Measurements from ENCODE around the gene RPS3A.
"Not testable (repeated sequence)": the region's sequence is repeated elsewhere in the genome, so short reads cannot be mapped to it uniquely, and the experiment has no call there.

RPS3A gene

DNA sequence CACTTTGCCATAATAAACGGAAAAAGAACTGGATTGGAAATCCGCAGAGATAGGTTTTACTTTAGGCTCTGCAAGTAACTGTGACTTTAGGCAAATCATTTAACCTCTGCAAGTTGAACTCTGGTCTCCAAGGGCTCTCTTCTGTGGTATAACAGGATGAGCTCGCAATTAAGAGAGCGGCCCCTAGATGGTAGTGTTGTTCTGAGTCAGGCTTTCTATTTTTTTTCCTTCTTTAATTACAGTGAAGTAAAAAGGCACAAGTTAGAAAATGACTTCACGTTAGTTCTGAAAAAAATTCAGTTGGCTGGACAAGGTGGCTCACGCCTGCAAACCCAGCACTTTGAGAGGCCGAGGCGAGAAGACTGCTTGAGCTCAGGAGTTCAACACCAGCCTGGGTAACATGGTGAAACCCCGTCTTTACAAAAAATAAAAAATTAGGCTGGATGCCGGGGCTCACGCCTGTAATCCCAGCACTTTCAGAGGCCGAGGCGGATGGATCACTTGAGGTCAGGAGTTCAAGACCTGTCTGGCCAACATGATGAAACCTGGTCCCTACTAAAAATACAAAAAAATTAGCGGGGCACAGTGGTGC, 18.0 kb downstream of the RPS3A start:
- TF ChIP-seq CTCF (IDR thresholded peaks at IDR 0.05): no peak
- Histone ChIP-seq H3K27me3 (no peaks in the 10 kb centered on the region), H3K4me3 (ENCODE audit: low read depth in 1 of 2, low read length in 1 of 2) (no peak overlapping the region), H3K9me3 (no peaks in the 10 kb centered on the region), H3K4me1 (ENCODE audit: control insufficient read depth in 1 of 2, insufficient read depth in 1 of 2, low read depth in 1 of 2, low read length in 1 of 2) (no peaks in the 10 kb centered on the region), H3K36me3 (peaks cover 6% of the 10 kb centered on the region), H3K27ac (no peak overlapping the region)

DNA sequence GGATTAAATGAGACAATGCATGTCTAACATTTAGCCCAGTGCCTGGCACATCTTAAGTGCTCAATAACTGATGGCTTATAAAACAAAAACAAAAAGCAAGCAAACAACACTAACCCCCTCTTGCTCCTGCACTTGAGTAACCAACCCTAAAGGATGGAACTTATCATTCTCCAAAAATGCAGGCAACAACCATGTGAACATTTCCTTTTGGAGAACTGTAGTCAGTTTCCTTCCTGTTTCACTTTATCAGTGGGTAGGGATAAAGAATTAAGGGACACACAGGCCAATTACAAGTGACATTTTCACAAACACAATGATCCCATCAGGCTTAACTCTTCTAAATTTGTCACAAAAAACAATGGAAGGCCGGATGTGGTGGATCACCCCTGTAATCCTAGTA, 30.4 kb downstream of the RPS3A start:
- H3K36me3 ChIP-seq: no peaks in the 10 kb centered on the region
- no peak for TF ChIP-seq CTCF (IDR thresholded peaks at IDR 0.05)

GRCh38 chr4:151133311-151133710, 33.9 kb downstream of the RPS3A start:
- TF ChIP-seq CTCF (IDR thresholded peaks at IDR 0.05): no peak
- no peaks in the 10 kb centered on the region for H3K36me3 ChIP-seq
- no peaks in the 10 kb centered on the region for H3K27me3 ChIP-seq
- H3K4me3 ChIP-seq (ENCODE audit: low read depth in 1 of 2, low read length in 1 of 2): no peak overlapping the region
- H3K4me1 ChIP-seq (ENCODE audit: control insufficient read depth in 1 of 2, insufficient read depth in 1 of 2, low read depth in 1 of 2, low read length in 1 of 2): no peaks in the 10 kb centered on the region
- no peak overlapping the region for H3K27ac ChIP-seq
- H3K9me3 ChIP-seq: no peaks in the 10 kb centered on the region

More for the DNA sequence above, 30.4 kb downstream of the RPS3A start:
- no peak overlapping the region for H3K4me3 ChIP-seq (ENCODE audit: low read depth in 1 of 2, low read length in 1 of 2)
- H3K4me1 ChIP-seq (ENCODE audit: control insufficient read depth in 1 of 2, insufficient read depth in 1 of 2, low read depth in 1 of 2, low read length in 1 of 2): no peaks in the 10 kb centered on the region
- H3K9me3 ChIP-seq: no peaks in the 10 kb centered on the region
- H3K27ac ChIP-seq: no peak overlapping the region
- H3K27me3 ChIP-seq: no peaks in the 10 kb centered on the region

DNA sequence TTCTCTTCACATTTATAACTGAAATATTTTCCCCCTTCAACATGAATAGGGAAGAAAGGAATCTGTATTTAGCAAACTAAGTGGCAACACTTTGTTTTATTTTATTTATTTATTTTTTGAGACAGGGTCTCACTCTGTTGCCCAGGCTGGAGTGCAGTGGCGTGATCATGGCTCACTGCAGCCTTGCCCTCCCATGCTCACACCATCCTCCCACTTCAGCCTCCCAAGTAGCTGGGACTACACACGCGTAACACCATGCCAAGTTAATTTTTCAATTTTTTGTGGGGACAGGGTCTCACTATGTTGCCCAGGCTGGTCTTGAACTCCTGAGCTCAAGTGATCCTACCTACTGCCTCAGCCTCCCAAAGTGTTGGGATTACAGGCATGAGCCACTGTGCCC, 36.6 kb downstream of the RPS3A start:
- not testable (repeated sequence) for H3K27ac ChIP-seq; H3K9me3 ChIP-seq; H3K4me1 ChIP-seq (ENCODE audit: control insufficient read depth in 1 of 2, insufficient read depth in 1 of 2, low read depth in 1 of 2, low read length in 1 of 2); H3K4me3 ChIP-seq (ENCODE audit: low read depth in 1 of 2, low read length in 1 of 2); H3K27me3 ChIP-seq; H3K36me3 ChIP-seq

DNA sequence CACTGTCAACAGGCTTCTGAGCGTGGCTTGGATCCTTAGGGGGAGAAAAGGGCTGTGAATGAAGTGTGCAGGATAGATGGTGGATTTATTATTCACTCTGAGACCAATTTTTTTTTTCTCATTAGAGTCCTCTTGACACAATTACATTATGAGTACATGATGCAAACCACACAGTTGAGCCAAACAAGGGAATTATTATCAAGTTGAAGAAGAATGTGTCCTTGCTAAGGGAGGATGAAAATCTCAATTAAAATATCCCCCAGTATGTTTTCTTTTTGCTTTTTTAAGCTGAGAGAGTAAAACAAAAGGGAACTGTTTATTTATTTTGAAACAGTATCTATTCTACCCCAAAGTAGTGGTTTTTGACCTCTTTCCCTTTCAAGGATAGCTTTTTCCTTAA, 40.4 kb downstream of the RPS3A start:
- Histone ChIP-seq H3K27me3 (no peaks in the 10 kb centered on the region), H3K27ac (no peak overlapping the region), H3K4me1 (ENCODE audit: control insufficient read depth in 1 of 2, insufficient read depth in 1 of 2, low read depth in 1 of 2, low read length in 1 of 2) (no peaks in the 10 kb centered on the region), H3K9me3 (no peaks in the 10 kb centered on the region), H3K4me3 (ENCODE audit: low read depth in 1 of 2, low read length in 1 of 2) (no peak overlapping the region), H3K36me3 (no peaks in the 10 kb centered on the region)
- no peak for TF ChIP-seq CTCF (IDR thresholded peaks at IDR 0.05)

DNA sequence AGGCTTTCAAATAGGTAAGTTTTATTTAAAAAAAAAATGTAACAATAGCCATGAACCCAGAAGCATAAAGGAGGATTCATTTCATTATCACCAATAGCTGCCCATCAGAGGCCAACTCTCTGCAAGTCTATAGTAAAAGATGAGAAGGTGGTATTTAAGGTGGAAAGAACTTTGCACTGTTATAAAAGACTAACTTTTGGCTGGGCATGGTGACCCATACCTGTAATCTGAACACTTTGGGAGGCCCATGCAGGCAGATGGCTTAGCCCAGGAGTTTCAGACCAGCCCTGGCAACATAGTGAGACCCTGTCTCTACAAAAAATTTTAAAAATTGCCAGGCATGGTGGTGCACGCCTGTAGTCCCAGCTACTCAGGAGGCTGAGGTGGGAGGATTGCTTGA, 43.3 kb downstream of the RPS3A start:
- Histone ChIP-seq H3K9me3 (no peaks in the 10 kb centered on the region), H3K4me3 (ENCODE audit: low read depth in 1 of 2, low read length in 1 of 2) (no peak overlapping the region), H3K27ac (no peak overlapping the region), H3K4me1 (ENCODE audit: control insufficient read depth in 1 of 2, insufficient read depth in 1 of 2, low read depth in 1 of 2, low read length in 1 of 2) (no peaks in the 10 kb centered on the region), H3K36me3 (no peaks in the 10 kb centered on the region), H3K27me3 (no peaks in the 10 kb centered on the region)
- no peak for TF ChIP-seq CTCF (IDR thresholded peaks at IDR 0.05)

All from neutrophil (primary cell).